ENCODE measurements around the gene ACSS1.

DNA sequence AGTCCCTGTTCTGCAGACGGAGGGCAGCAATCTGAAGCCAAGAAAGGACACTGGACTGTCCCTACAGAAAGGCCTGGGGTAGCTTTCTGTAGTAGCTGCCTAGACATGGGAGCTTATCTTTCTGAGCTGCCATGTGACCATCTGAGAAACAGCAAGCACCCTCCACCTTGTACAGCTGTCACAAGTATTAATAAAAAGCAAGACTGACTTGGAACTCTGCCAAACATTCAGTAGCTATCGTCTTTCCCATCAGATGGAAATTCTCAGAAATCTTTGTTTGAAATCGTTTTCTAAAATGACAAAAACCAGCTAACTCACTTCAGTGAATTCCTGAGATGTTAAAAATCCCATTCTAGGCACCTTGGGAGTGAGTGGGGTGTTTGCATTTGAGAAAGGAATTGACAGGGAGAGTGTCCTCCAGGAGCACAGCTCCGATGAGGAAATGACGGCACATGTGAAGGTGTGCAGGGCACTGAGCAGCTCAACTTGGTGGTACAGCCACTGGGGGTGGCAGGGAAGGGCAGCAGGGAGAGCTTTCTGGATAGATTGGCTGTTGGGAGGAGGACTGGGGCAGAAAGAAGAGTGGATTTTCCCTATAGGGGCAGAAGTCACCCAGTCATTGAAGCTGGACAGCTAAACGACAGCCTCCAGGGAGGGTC is 24.5 kb downstream of the ACSS1 start:
- TF ChIP-seq, protein P1, sequence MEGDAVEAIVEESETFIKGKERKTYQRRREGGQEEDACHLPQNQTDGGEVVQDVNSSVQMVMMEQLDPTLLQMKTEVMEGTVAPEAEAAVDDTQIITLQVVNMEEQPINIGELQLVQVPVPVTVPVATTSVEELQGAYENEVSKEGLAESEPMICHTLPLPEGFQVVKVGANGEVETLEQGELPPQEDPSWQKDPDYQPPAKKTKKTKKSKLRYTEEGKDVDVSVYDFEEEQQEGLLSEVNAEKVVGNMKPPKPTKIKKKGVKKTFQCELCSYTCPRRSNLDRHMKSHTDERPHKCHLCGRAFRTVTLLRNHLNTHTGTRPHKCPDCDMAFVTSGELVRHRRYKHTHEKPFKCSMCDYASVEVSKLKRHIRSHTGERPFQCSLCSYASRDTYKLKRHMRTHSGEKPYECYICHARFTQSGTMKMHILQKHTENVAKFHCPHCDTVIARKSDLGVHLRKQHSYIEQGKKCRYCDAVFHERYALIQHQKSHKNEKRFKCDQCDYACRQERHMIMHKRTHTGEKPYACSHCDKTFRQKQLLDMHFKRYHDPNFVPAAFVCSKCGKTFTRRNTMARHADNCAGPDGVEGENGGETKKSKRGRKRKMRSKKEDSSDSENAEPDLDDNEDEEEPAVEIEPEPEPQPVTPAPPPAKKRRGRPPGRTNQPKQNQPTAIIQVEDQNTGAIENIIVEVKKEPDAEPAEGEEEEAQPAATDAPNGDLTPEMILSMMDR (IDR thresholded peaks at IDR 0.05), result no peak
- TF ChIP-seq POLR2A (IDR thresholded peaks at IDR 0.05), result no peak

All from tibial nerve (tissue), 3 donors.